ENCODE measurements around the gene PLAGL1. TPM values are rescaled to one million over a fixed set of nuclear protein-coding genes. Genes with fewer than 3 reads are reported as not detected.

PLAGL1 gene
- total RNA-seq, 4 donors from 2014 or later, result 22.3 to 33.6 (median 26.0) TPM

- DNase-seq (ENCODE audit: low spot score), result no peak
- ATAC-seq (ENCODE audit: low FRiP score), result no peak
- TF ChIP-seq CTCF (IDR thresholded peaks at IDR 0.05), result no peak
These were observed 34.7 kb downstream of the PLAGL1 start for GRCh38 chr6:143973097-143973966.

- DNase-seq (ENCODE audit: low spot score) (no peak), ATAC-seq (ENCODE audit: low FRiP score) (no peak)
- no peak for TF ChIP-seq CTCF (IDR thresholded peaks at IDR 0.05)
These were observed 36.4 kb downstream of the PLAGL1 start for GRCh38 chr6:143971482-143972205.

- ATAC-seq (ENCODE audit: low FRiP score) (peak; percentile 64), DNase-seq (ENCODE audit: low spot score) (no peak)
- no peak for TF ChIP-seq CTCF (IDR thresholded peaks at IDR 0.05)
These were observed 37.4 kb downstream of the PLAGL1 start for GRCh38 chr6:143970456-143971218.

- ATAC-seq (ENCODE audit: low FRiP score) (no peak), DNase-seq (ENCODE audit: low spot score) (no peak)
- TF ChIP-seq CTCF (IDR thresholded peaks at IDR 0.05), result no peak
These were observed 39.0 kb downstream of the PLAGL1 start for GRCh38 chr6:143969077-143969476.

GRCh38 chr6:143967706-143968376 is 40.2 kb downstream of the PLAGL1 start:
- no peak for DNase-seq (ENCODE audit: low spot score)
- ATAC-seq (ENCODE audit: low FRiP score), result no peak
- TF ChIP-seq CTCF (IDR thresholded peaks at IDR 0.05), result no peak

GRCh38 chr6:143966312-143966711 is 41.7 kb downstream of the PLAGL1 start:
- ATAC-seq (ENCODE audit: low FRiP score) (no peak), DNase-seq (ENCODE audit: low spot score) (no peak)
- no peak for TF ChIP-seq CTCF (IDR thresholded peaks at IDR 0.05)
